NB4 (cell line): ENCODE results near the gene ZNF22.
"Not testable (repeated sequence)": the region's sequence is repeated elsewhere in the genome, so short reads cannot be mapped to it uniquely, and the experiment has no call there.

Experiments used
- DNase-seq: peaks from one replicate; pipeline ENCODE4 v3.0.0; 2010; ENCODE audit warnings: low read depth
- H3K4me3 ChIP-seq: one replicate; pipeline ENCODE4 v1.5.1; 2011; ENCODE audit warnings: mild to moderate bottlenecking, low read depth, low read length, moderate library complexity
- MAX ChIP-seq: IDR thresholded peaks from 2 replicates; pipeline ENCODE4 v1.6.1; 2011; ENCODE audit warnings: low read depth, low read length
- MYC ChIP-seq: IDR thresholded peaks from 2 replicates; pipeline ENCODE4 v1.6.1; 2011; ENCODE audit warnings: low read depth, low read length
- POLR2A ChIP-seq: IDR thresholded peaks from 2 replicates; pipeline ENCODE4 v1.6.1; 2011; ENCODE audit warnings: mild to moderate bottlenecking; ENCODE audit not compliant: insufficient read length; ENCODE audit errors: extremely low read depth
- TF ChIP-seq, protein P1 (sequence below): IDR thresholded peaks from one replicate; pipeline ENCODE4 v1.5.1; 2012; ENCODE audit warnings: low read depth, low read length

ZNF22 gene

DNA sequence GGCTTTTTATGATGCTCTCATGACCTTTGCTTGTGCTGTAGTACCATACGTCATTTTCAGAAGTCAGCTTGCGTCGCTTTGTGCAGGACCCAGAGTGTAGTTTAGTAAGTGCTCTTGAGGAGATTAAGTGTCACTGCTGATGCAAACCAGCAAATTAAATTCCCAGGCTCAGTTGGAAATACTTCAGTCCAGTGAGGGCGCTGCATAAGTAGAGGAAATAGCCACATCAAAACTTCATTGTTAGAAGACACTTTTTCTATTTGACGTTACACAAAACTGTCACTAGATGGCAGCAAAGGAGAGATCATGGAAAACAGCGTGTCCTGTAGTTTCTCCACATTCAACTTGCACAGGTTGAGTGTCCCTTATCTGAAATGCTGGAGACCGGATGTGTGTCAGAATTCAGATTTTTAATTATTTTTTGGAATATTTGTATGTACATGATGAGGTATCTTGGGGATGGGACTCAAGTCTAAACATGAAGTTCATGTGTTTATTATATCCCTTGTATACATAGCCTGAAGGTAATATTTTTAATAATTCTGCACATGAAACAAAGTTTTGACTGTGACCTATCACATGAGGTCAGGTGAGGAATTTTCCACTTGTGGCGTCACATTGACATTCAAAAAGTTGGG, 7.9 kb downstream of the ZNF22 start:
- peak; percentile 93 for DNase-seq
- no peak for TF ChIP-seq POLR2A
- TF ChIP-seq MAX = peak; percentile 45
- TF ChIP-seq, protein P1, sequence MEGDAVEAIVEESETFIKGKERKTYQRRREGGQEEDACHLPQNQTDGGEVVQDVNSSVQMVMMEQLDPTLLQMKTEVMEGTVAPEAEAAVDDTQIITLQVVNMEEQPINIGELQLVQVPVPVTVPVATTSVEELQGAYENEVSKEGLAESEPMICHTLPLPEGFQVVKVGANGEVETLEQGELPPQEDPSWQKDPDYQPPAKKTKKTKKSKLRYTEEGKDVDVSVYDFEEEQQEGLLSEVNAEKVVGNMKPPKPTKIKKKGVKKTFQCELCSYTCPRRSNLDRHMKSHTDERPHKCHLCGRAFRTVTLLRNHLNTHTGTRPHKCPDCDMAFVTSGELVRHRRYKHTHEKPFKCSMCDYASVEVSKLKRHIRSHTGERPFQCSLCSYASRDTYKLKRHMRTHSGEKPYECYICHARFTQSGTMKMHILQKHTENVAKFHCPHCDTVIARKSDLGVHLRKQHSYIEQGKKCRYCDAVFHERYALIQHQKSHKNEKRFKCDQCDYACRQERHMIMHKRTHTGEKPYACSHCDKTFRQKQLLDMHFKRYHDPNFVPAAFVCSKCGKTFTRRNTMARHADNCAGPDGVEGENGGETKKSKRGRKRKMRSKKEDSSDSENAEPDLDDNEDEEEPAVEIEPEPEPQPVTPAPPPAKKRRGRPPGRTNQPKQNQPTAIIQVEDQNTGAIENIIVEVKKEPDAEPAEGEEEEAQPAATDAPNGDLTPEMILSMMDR = peak; percentile 73
- TF ChIP-seq MYC = peak; percentile 51
- H3K4me3 ChIP-seq = no peak overlapping the region

- not testable (repeated sequence) for DNase-seq, H3K4me3 ChIP-seq
Observed at GRCh38 chr10:45014557-45014956, 13.8 kb downstream of the ZNF22 start.

DNA sequence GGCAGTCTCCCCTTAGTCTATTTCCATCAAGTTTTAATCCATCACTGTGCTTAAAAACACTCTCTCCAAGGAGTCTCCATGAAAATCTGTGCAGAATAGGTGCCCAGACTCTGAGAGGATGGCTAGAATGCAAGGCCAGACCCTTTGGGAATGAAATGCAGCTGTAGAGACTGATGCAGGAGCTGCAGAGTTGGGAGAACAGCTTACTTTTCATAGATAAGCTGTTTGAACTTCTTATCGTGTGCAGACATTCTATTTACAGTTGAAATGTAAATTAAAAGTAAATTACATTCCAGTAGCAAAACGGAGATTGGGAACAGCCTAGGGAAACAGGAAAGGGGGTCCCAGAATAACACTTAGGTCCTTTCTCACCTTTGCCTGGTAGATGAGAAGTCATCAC, 14.9 kb downstream of the ZNF22 start:
- DNase-seq = no peak
- TF ChIP-seq, protein P1 = no peak
- TF ChIP-seq MYC = no peak
- H3K4me3 ChIP-seq = no peak overlapping the region

GRCh38 chr10:45023426-45023825, 22.7 kb downstream of the ZNF22 start:
- TF ChIP-seq POLR2A (no peak), MYC (no peak), MAX (no peak)
- TF ChIP-seq, protein P1 = no peak
- DNase-seq = no peak

DNA sequence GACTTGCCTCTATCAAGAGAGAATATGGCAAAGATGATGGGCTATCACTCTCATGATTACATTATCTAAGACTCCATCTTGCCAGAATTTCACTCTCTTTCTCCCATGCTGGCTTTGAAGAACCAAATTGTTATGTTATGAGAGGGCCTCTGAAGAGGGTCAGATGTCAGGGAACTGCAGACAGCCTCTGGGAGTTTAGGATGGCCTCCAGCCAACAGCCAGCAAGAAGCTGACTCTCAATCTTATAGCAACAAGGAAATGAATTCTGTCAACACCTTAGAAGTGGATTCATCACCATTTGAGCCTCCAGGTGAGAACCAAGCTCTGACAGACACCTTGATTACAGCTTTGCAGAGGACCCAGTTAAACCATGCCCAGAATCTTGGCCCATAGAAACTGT, 33.6 kb downstream of the ZNF22 start:
- no peak overlapping the region for H3K4me3 ChIP-seq
- TF ChIP-seq, protein P1 = no peak
- no peak for TF ChIP-seq POLR2A
- TF ChIP-seq MAX = no peak
- no peak for TF ChIP-seq MYC
- no peak for DNase-seq

More at GRCh38 chr10:45023426-45023825, 22.7 kb downstream of the ZNF22 start:
- no peak overlapping the region for H3K4me3 ChIP-seq

GRCh38 chr10:45035673-45036072, 35.0 kb downstream of the ZNF22 start:
- TF ChIP-seq MAX (no peak), POLR2A (no peak), MYC (no peak)
- TF ChIP-seq, protein P1 = no peak
- no peak overlapping the region for H3K4me3 ChIP-seq
- DNase-seq = no peak
